ENCODE results near the gene G6PC2.

G6PC2 gene

DNA sequence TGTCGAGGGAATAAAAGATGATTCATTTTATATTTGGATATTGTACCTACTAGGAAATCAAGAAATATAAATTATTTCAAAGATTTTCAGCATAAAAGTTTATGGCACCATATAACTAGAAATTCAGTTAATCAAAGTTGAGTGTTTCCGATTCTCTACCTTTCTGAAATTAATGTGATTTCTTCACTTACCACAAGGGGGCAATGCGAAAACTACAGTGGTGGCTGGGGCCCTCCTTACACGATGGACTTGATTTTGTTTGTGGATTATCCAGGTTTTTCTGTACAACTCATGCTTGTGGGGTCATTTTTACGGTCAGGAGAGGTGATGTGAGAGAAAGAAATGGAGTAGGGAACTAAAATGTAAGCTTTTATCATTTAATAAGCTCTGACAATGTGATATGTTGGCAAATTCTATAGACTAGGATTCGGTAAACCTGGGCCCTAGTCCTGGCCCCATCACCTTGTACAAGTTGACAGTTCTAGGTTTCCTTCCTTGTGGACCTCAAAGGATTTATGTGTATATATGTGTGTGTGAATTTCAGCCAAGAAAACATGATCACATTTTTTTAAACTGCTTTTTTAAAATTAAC lies 47.6 kb downstream of the G6PC2 start:
- no peak for DNase-seq (ENCODE audit: low read depth in 2 of 2)

DNA sequence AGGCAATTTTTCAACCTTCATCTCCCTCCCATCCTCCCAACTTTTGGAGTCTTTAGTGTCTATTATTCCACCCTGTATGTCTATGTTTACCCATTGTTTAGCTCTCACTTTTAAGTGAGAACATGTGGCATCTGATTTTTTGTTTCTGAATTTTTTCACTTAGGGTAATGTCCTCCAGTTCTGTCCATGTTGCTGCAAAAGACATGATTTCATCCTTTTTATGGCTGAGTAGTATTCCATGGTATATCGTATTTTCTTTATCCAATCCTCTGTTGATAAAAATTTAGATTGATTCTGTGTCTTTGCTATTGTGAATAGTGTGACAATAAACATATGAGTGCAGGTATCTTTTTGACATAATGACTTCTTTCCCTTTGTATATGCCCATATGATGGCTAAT lies 48.2 kb downstream of the G6PC2 start:
- no peak for DNase-seq (ENCODE audit: low read depth in 2 of 2)

GRCh38 chr2:168951871-168952270 lies 50.8 kb downstream of the G6PC2 start:
- no peak for DNase-seq (ENCODE audit: low read depth in 2 of 2)

DNA sequence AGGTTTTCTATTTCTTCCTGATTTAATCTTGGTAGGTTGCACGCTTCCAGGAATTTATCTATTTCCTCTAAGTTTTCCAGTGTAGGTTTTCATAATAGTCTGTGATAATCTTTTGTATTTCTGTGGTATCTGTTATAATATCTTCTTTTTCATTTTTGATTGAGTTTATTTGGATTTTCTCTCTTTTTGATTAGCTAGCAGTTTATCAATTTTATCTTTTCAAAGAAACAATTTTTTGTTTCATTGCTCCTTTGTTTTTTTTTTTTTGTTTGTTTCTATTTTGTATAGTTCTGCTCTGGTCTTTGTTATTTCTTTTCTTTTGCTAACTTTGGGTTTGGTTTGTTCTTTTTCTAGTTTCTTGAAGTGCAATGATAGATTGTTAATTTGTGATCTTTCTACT lies 51.3 kb downstream of the G6PC2 start:
- DNase-seq (ENCODE audit: low read depth in 2 of 2), result no peak

DNA sequence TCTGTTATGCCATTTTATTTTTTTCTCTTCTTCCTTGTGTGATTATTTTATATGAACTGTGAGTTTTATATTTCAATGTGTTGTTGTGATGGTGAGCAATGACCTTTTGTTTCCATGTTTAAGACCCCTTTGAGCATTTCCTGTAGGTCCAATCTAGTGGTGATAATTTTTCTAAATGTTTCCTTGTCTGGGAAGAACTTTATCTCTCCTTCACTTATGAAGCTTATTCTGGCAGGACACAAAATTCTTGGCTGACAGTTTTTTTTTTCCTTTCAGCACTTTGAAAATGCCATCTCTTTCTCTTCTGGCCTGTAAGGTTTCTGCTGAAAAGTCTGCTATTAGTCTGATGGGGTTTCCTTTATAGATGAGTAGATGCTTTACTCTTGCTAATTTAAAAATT lies 53.2 kb downstream of the G6PC2 start:
- DNase-seq (ENCODE audit: low read depth in 2 of 2), result no peak

- DNase-seq (ENCODE audit: low read depth in 2 of 2), result no peak
Measured at GRCh38 chr2:168955321-168955720, 54.2 kb downstream of the G6PC2 start.

- DNase-seq (ENCODE audit: low read depth in 2 of 2), result no peak
Measured at GRCh38 chr2:168956392-168956791, 55.3 kb downstream of the G6PC2 start.

Measured in fibroblast of skin of left biceps (primary cell).